ENCODE results near the gene TTLL9.

DNA sequence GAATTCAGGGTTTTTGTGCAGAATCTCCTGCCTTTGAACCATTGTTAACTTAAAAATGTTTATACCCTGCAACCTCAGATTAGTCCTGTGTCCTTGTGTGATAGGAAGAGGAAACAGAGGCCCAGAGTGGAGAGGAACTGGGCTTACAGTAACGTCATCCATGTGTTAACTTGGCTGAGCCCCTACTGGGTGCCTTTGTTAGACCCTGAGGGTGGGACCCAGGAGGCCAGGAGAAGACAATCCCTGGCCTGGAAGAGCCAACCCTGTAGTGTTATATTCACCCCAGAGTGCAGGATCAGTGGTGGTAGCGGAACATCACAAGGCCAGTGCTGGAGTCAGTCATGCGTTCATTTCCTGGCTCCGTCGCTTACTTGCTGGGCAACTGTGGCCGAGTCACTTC, 40.7 kb upstream of the TTLL9 start:
- TF ChIP-seq, protein P1, sequence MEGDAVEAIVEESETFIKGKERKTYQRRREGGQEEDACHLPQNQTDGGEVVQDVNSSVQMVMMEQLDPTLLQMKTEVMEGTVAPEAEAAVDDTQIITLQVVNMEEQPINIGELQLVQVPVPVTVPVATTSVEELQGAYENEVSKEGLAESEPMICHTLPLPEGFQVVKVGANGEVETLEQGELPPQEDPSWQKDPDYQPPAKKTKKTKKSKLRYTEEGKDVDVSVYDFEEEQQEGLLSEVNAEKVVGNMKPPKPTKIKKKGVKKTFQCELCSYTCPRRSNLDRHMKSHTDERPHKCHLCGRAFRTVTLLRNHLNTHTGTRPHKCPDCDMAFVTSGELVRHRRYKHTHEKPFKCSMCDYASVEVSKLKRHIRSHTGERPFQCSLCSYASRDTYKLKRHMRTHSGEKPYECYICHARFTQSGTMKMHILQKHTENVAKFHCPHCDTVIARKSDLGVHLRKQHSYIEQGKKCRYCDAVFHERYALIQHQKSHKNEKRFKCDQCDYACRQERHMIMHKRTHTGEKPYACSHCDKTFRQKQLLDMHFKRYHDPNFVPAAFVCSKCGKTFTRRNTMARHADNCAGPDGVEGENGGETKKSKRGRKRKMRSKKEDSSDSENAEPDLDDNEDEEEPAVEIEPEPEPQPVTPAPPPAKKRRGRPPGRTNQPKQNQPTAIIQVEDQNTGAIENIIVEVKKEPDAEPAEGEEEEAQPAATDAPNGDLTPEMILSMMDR (IDR thresholded peaks at IDR 0.05) = no peak
- TF ChIP-seq POLR2A (IDR thresholded peaks at IDR 0.05) (no peak), EP300 (IDR thresholded peaks at IDR 0.05) (no peak)
